ENCODE measurements around the gene EDAR. TPM values are rescaled to one million over a fixed set of nuclear protein-coding genes. Genes with fewer than 3 reads are reported as not detected.

The EDAR gene
- polyA plus RNA-seq, 1 experiment = not detected

GRCh38 chr2:108923019-108923700 lies 65.9 kb downstream of the EDAR start:
- DNase-seq (ENCODE audit: low read depth, low spot score) = no peak
- TF ChIP-seq CTCF (IDR thresholded peaks at IDR 0.05; ENCODE audit: low read depth, low read length) = no peak
- H3K27ac ChIP-seq (ENCODE audit: low read depth, low read length) = no peak overlapping the region
- H3K27me3 ChIP-seq (ENCODE audit: control insufficient read depth, insufficient read depth, low read length) = peaks cover 58% of the 10 kb centered on the region
- H3K4me3 ChIP-seq (ENCODE audit: low read depth, low read length) = no peak overlapping the region
- ChIA-PET CTCF (no interaction called here), POLR2A (no interaction called here)
- H3K9me3 ChIP-seq (ENCODE audit: control insufficient read depth, insufficient read depth, low read length) = no peaks in the 10 kb centered on the region

- H3K27me3 ChIP-seq (ENCODE audit: control insufficient read depth, insufficient read depth, low read length) = peaks cover 62% of the 10 kb centered on the region
- ChIA-PET CTCF (no interaction called here), POLR2A (no interaction called here)
- no peaks in the 10 kb centered on the region for H3K9me3 ChIP-seq (ENCODE audit: control insufficient read depth, insufficient read depth, low read length)
- H3K27ac ChIP-seq (ENCODE audit: low read depth, low read length) = no peak overlapping the region
- H3K4me3 ChIP-seq (ENCODE audit: low read depth, low read length) = no peak overlapping the region
- no peak for TF ChIP-seq CTCF (IDR thresholded peaks at IDR 0.05; ENCODE audit: low read depth, low read length)
- no peak for DNase-seq (ENCODE audit: low read depth, low spot score)
Measured at GRCh38 chr2:108922141-108922915, 66.7 kb downstream of the EDAR start.

GRCh38 chr2:108921096-108922030 lies 67.7 kb downstream of the EDAR start:
- peaks cover 61% of the 10 kb centered on the region for H3K27me3 ChIP-seq (ENCODE audit: control insufficient read depth, insufficient read depth, low read length)
- H3K9me3 ChIP-seq (ENCODE audit: control insufficient read depth, insufficient read depth, low read length) = no peaks in the 10 kb centered on the region
- H3K4me3 ChIP-seq (ENCODE audit: low read depth, low read length) = no peak overlapping the region
- TF ChIP-seq CTCF (IDR thresholded peaks at IDR 0.05; ENCODE audit: low read depth, low read length) = no peak
- ChIA-PET POLR2A (no interaction called here), CTCF (no interaction called here)
- H3K27ac ChIP-seq (ENCODE audit: low read depth, low read length) = no peak overlapping the region
- DNase-seq (ENCODE audit: low read depth, low spot score) = no peak

- CTCF ChIA-PET = interaction anchor here (0.7 kb wide), 1 partner anchor 8 kb away, joined by 3 read pairs; no protein-coding TSS in a partner anchor
- Histone ChIP-seq H3K27ac (ENCODE audit: low read depth, low read length) (no peak overlapping the region), H3K9me3 (ENCODE audit: control insufficient read depth, insufficient read depth, low read length) (no peaks in the 10 kb centered on the region), H3K27me3 (ENCODE audit: control insufficient read depth, insufficient read depth, low read length) (peaks cover 60% of the 10 kb centered on the region), H3K4me3 (ENCODE audit: low read depth, low read length) (no peak overlapping the region)
- TF ChIP-seq CTCF (IDR thresholded peaks at IDR 0.05; ENCODE audit: low read depth, low read length) = no peak
- no peak for DNase-seq (ENCODE audit: low read depth, low spot score)
- POLR2A ChIA-PET = no interaction called here
Measured at GRCh38 chr2:108920686-108921085, 68.3 kb downstream of the EDAR start.
